ENCODE results near the gene HSPH1.

Gene HSPH1

DNA sequence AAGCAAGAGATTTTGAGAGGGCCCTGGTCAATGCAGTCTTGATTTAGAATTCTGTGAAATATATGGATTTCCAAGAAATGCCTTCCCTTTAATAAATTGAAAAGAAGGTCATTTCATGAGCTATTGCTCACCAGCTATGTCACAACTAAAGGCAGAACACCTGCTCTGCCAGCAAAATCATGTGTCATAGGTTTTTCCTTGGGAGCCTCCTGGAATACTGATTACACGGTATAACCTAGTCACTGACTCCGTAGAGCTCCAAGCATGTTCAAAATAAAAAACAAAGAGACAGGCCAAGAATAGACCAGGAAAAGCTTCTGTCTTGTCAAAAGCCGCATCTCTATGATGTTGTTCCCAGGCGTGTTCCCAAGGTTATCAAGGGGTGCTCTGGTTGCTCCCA is 45.5 kb downstream of the HSPH1 start:
- Histone ChIP-seq H3K27me3 (ENCODE audit: insufficient read depth, low read length, poor library complexity) (no peaks in the 10 kb centered on the region), H2BK120ac (ENCODE audit: low read depth, low read length) (no peak overlapping the region), H3K79me2 (ENCODE audit: control insufficient read depth, insufficient read depth, low read length) (no peaks in the 10 kb centered on the region), H2BK5ac (ENCODE audit: low read length) (no peak overlapping the region), H3K4ac (ENCODE audit: low read depth, low read length) (no peak overlapping the region), H2AK5ac (ENCODE audit: low read length) (no peak overlapping the region), H3K23ac (ENCODE audit: low read length) (no peak overlapping the region), H3K4me1 (ENCODE audit: control insufficient read depth, low read depth, low read length) (no peaks in the 10 kb centered on the region), H3K9ac (ENCODE audit: low read length) (no peak overlapping the region), H3K36me3 (ENCODE audit: control insufficient read depth, insufficient read depth, low read length) (no peaks in the 10 kb centered on the region), H3K18ac (ENCODE audit: low read length) (no peak overlapping the region), H3K56ac (ENCODE audit: low read length) (no peak overlapping the region), H2BK15ac (replicated peaks; ENCODE audit: low read depth) (no peak overlapping the region), H3K4me3 (ENCODE audit: low read length) (no peak overlapping the region), H3K4me2 (ENCODE audit: low read length) (no peak overlapping the region), H3K79me1 (ENCODE audit: low read length) (no peaks in the 10 kb centered on the region), H3K27ac (ENCODE audit: low read depth, low read length) (no peak overlapping the region), H4K5ac (ENCODE audit: low read length) (no peak overlapping the region), H4K8ac (ENCODE audit: low read depth, low read length) (no peak overlapping the region)
- no peak for DNase-seq
- no CpG with 5 or more reads among the region's 4 CpGs for WGBS (ENCODE audit: extremely low coverage, insufficient coverage, low lambda C conversion rate)

DNA sequence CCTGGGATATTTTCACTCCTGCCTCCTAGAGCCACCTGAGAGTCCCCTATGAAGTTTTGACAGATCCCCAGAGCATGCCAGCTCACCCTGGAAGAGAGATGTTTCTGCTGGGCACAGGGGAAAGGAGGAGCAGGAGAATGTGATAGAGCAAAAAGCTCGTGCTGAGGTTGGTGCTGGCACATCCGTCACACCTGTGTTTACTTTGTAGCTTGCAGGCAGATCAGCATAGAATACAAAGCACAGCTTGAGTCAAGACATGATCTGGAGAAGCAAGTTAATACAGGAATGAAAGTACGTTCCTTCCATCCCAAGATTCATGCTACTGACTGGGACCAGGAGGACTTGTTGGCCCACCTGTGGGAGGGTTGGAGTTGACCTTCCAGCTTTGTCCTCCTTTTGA is 46.1 kb downstream of the HSPH1 start:
- Histone ChIP-seq H2AK5ac (ENCODE audit: low read length) (no peak overlapping the region), H3K23ac (ENCODE audit: low read length) (no peak overlapping the region), H3K36me3 (ENCODE audit: control insufficient read depth, insufficient read depth, low read length) (no peaks in the 10 kb centered on the region), H3K4me1 (ENCODE audit: control insufficient read depth, low read depth, low read length) (no peaks in the 10 kb centered on the region), H4K5ac (ENCODE audit: low read length) (no peak overlapping the region), H3K4ac (ENCODE audit: low read depth, low read length) (no peak overlapping the region), H3K18ac (ENCODE audit: low read length) (no peak overlapping the region), H2BK15ac (replicated peaks; ENCODE audit: low read depth) (no peak overlapping the region), H3K79me2 (ENCODE audit: control insufficient read depth, insufficient read depth, low read length) (no peaks in the 10 kb centered on the region), H3K4me2 (ENCODE audit: low read length) (no peak overlapping the region), H3K27me3 (ENCODE audit: insufficient read depth, low read length, poor library complexity) (no peaks in the 10 kb centered on the region), H3K79me1 (ENCODE audit: low read length) (no peaks in the 10 kb centered on the region), H3K56ac (ENCODE audit: low read length) (no peak overlapping the region), H3K27ac (ENCODE audit: low read depth, low read length) (no peak overlapping the region), H3K4me3 (ENCODE audit: low read length) (no peak overlapping the region), H2BK120ac (ENCODE audit: low read depth, low read length) (no peak overlapping the region), H4K8ac (ENCODE audit: low read depth, low read length) (no peak overlapping the region), H2BK5ac (ENCODE audit: low read length) (no peak overlapping the region), H3K9ac (ENCODE audit: low read length) (no peak overlapping the region)
- DNase-seq, result peak; percentile 46
- WGBS (ENCODE audit: extremely low coverage, insufficient coverage, low lambda C conversion rate), result no CpG with 5 or more reads among the region's 3 CpGs

- no peaks in the 10 kb centered on the region for H3K79me1 ChIP-seq (ENCODE audit: low read length)
- H3K79me2 ChIP-seq (ENCODE audit: control insufficient read depth, insufficient read depth, low read length), result no peaks in the 10 kb centered on the region
- no peaks in the 10 kb centered on the region for H3K36me3 ChIP-seq (ENCODE audit: control insufficient read depth, insufficient read depth, low read length)
- H3K4me1 ChIP-seq (ENCODE audit: control insufficient read depth, low read depth, low read length), result no peaks in the 10 kb centered on the region
- no peak overlapping the region for H2BK15ac ChIP-seq (replicated peaks; ENCODE audit: low read depth)
- DNase-seq, result no peak
- no peak overlapping the region for H3K23ac ChIP-seq (ENCODE audit: low read length)
- H3K4me3 ChIP-seq (ENCODE audit: low read length), result no peak overlapping the region
- no peak overlapping the region for H3K56ac ChIP-seq (ENCODE audit: low read length)
- no CpG with 5 or more reads among the region's 4 CpGs for WGBS (ENCODE audit: extremely low coverage, insufficient coverage, low lambda C conversion rate)
- H3K18ac ChIP-seq (ENCODE audit: low read length), result no peak overlapping the region
- H4K8ac ChIP-seq (ENCODE audit: low read depth, low read length), result no peak overlapping the region
- H3K4me2 ChIP-seq (ENCODE audit: low read length), result no peak overlapping the region
- no peaks in the 10 kb centered on the region for H3K27me3 ChIP-seq (ENCODE audit: insufficient read depth, low read length, poor library complexity)
- no peak overlapping the region for H4K5ac ChIP-seq (ENCODE audit: low read length)
- no peak overlapping the region for H3K27ac ChIP-seq (ENCODE audit: low read depth, low read length)
- H2BK120ac ChIP-seq (ENCODE audit: low read depth, low read length), result no peak overlapping the region
- no peak overlapping the region for H2BK5ac ChIP-seq (ENCODE audit: low read length)
- H3K9ac ChIP-seq (ENCODE audit: low read length), result no peak overlapping the region
- no peak overlapping the region for H3K4ac ChIP-seq (ENCODE audit: low read depth, low read length)
- no peak overlapping the region for H2AK5ac ChIP-seq (ENCODE audit: low read length)
Observed at GRCh38 chr13:31114641-31115040, 47.1 kb downstream of the HSPH1 start.

GRCh38 chr13:31111136-31111535 is 50.6 kb downstream of the HSPH1 start:
- no peak overlapping the region for H3K9ac ChIP-seq (ENCODE audit: low read length)
- no peak overlapping the region for H4K5ac ChIP-seq (ENCODE audit: low read length)
- H3K4me1 ChIP-seq (ENCODE audit: control insufficient read depth, low read depth, low read length), result no peaks in the 10 kb centered on the region
- no peaks in the 10 kb centered on the region for H3K27me3 ChIP-seq (ENCODE audit: insufficient read depth, low read length, poor library complexity)
- H3K56ac ChIP-seq (ENCODE audit: low read length), result no peak overlapping the region
- H2BK5ac ChIP-seq (ENCODE audit: low read length), result no peak overlapping the region
- WGBS (ENCODE audit: extremely low coverage, insufficient coverage, low lambda C conversion rate), result no CpG with 5 or more reads among the region's 4 CpGs
- no peak overlapping the region for H3K18ac ChIP-seq (ENCODE audit: low read length)
- H3K4me3 ChIP-seq (ENCODE audit: low read length), result no peak overlapping the region
- no peak overlapping the region for H3K27ac ChIP-seq (ENCODE audit: low read depth, low read length)
- no peak overlapping the region for H2BK120ac ChIP-seq (ENCODE audit: low read depth, low read length)
- H3K79me1 ChIP-seq (ENCODE audit: low read length), result no peaks in the 10 kb centered on the region
- DNase-seq, result no peak
- no peak overlapping the region for H3K23ac ChIP-seq (ENCODE audit: low read length)
- H3K4ac ChIP-seq (ENCODE audit: low read depth, low read length), result no peak overlapping the region
- no peaks in the 10 kb centered on the region for H3K36me3 ChIP-seq (ENCODE audit: control insufficient read depth, insufficient read depth, low read length)
- H3K4me2 ChIP-seq (ENCODE audit: low read length), result no peak overlapping the region
- no peak overlapping the region for H2AK5ac ChIP-seq (ENCODE audit: low read length)
- H3K79me2 ChIP-seq (ENCODE audit: control insufficient read depth, insufficient read depth, low read length), result no peaks in the 10 kb centered on the region
- no peak overlapping the region for H2BK15ac ChIP-seq (replicated peaks; ENCODE audit: low read depth)
- H4K8ac ChIP-seq (ENCODE audit: low read depth, low read length), result no peak overlapping the region

DNA sequence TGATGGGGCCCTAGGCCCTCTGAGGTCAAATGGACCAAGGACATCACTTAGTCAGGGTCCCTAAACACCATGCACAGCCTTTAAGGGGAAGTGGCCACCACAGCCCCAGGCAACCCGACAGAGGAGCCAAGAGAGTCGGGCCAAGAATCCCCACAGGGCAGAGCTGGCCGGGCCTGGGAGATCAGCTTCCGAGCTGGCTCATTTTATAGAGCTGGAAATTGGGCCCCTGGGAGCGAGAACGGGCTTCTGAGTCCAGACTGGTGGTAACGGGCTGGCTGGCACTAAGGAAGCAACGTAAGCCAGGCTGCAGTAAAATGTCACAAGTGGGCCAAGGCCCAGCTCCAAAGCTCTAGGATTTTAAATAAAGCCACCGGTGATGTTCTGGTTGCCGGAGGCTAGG is 51.1 kb downstream of the HSPH1 start:
- no peak overlapping the region for H4K5ac ChIP-seq (ENCODE audit: low read length)
- no peak overlapping the region for H3K4me3 ChIP-seq (ENCODE audit: low read length)
- no peak overlapping the region for H2BK120ac ChIP-seq (ENCODE audit: low read depth, low read length)
- H3K79me1 ChIP-seq (ENCODE audit: low read length), result no peaks in the 10 kb centered on the region
- H2BK5ac ChIP-seq (ENCODE audit: low read length), result no peak overlapping the region
- H2BK15ac ChIP-seq (replicated peaks; ENCODE audit: low read depth), result no peak overlapping the region
- H3K27me3 ChIP-seq (ENCODE audit: insufficient read depth, low read length, poor library complexity), result no peaks in the 10 kb centered on the region
- no peak overlapping the region for H3K18ac ChIP-seq (ENCODE audit: low read length)
- H3K4me2 ChIP-seq (ENCODE audit: low read length), result no peak overlapping the region
- no CpG with 5 or more reads among the region's 10 CpGs for WGBS (ENCODE audit: extremely low coverage, insufficient coverage, low lambda C conversion rate)
- no peak overlapping the region for H3K23ac ChIP-seq (ENCODE audit: low read length)
- no peaks in the 10 kb centered on the region for H3K4me1 ChIP-seq (ENCODE audit: control insufficient read depth, low read depth, low read length)
- H3K79me2 ChIP-seq (ENCODE audit: control insufficient read depth, insufficient read depth, low read length), result no peaks in the 10 kb centered on the region
- no peak overlapping the region for H3K27ac ChIP-seq (ENCODE audit: low read depth, low read length)
- no peak overlapping the region for H3K56ac ChIP-seq (ENCODE audit: low read length)
- no peak overlapping the region for H2AK5ac ChIP-seq (ENCODE audit: low read length)
- H3K9ac ChIP-seq (ENCODE audit: low read length), result no peak overlapping the region
- H4K8ac ChIP-seq (ENCODE audit: low read depth, low read length), result no peak overlapping the region
- DNase-seq, result no peak
- H3K4ac ChIP-seq (ENCODE audit: low read depth, low read length), result no peak overlapping the region
- no peaks in the 10 kb centered on the region for H3K36me3 ChIP-seq (ENCODE audit: control insufficient read depth, insufficient read depth, low read length)

GRCh38 chr13:31110169-31110568 is 51.5 kb downstream of the HSPH1 start:
- Histone ChIP-seq H3K79me1 (ENCODE audit: low read length) (no peaks in the 10 kb centered on the region), H3K36me3 (ENCODE audit: control insufficient read depth, insufficient read depth, low read length) (no peaks in the 10 kb centered on the region), H2BK120ac (ENCODE audit: low read depth, low read length) (no peak overlapping the region), H4K8ac (ENCODE audit: low read depth, low read length) (no peak overlapping the region), H2BK5ac (ENCODE audit: low read length) (no peak overlapping the region), H3K23ac (ENCODE audit: low read length) (no peak overlapping the region), H3K18ac (ENCODE audit: low read length) (no peak overlapping the region), H3K27ac (ENCODE audit: low read depth, low read length) (no peak overlapping the region), H2BK15ac (replicated peaks; ENCODE audit: low read depth) (no peak overlapping the region), H3K4me1 (ENCODE audit: control insufficient read depth, low read depth, low read length) (no peaks in the 10 kb centered on the region), H3K4me2 (ENCODE audit: low read length) (no peak overlapping the region), H3K79me2 (ENCODE audit: control insufficient read depth, insufficient read depth, low read length) (no peaks in the 10 kb centered on the region), H3K4ac (ENCODE audit: low read depth, low read length) (no peak overlapping the region), H3K27me3 (ENCODE audit: insufficient read depth, low read length, poor library complexity) (no peaks in the 10 kb centered on the region), H2AK5ac (ENCODE audit: low read length) (no peak overlapping the region), H3K4me3 (ENCODE audit: low read length) (no peak overlapping the region), H3K56ac (ENCODE audit: low read length) (peak overlapping the region; percentile 36), H3K9ac (ENCODE audit: low read length) (no peak overlapping the region), H4K5ac (ENCODE audit: low read length) (no peak overlapping the region)
- WGBS (ENCODE audit: extremely low coverage, insufficient coverage, low lambda C conversion rate), result no CpG with 5 or more reads among the region's 7 CpGs
- no peak for DNase-seq

Measured in mesendoderm (in vitro differentiated cells).